HG02885 (cell line): ENCODE results near the gene TAF10.

ENCODE experiments used
- ATAC-seq: cut with Tn5 transposase; IDR thresholded peaks from one replicate; pipeline ENCODE4 v1.9.1; 2021; ENCODE audit warnings: mild to moderate bottlenecking; ENCODE audit not compliant: unreplicated experiment, poor library complexity

Gene TAF10

GRCh38 chr11:6612213-6613041 lies at the start of gene TAF10:
TAF10 (minus strand) TSS chr11:6612216; CDS start chr11:6612189, 27 bp downstream.
- ATAC-seq = peak; percentile 92

- no peak for ATAC-seq
These were observed 48.7 kb upstream of the TAF10 start for GRCh38 chr11:6660712-6661111.

DNA sequence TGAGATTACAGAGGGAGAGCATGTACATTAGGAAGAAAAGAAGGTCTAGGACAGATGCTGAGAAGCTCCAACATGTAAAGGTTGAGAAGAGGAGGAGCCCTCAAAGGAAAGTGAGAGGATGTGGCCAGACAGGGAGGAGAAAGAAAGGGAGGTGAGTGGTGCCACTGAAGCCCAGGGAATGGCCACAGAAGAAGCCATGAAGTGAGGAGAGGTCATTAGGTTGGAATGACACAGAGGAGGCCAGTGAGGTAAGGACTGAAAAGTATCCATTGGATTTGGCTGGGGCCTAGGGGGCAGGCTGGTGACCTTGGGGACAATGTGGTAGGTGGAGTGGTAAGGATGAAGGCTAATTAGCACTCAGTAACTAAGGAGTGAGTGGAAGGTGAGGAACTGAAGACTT lies 46.6 kb upstream of the TAF10 start:
- ATAC-seq = no peak

- no peak for ATAC-seq
These were observed 45.3 kb upstream of the TAF10 start for GRCh38 chr11:6657346-6657745.

- ATAC-seq = no peak
These were observed 44.9 kb upstream of the TAF10 start for GRCh38 chr11:6656936-6657335.

DNA sequence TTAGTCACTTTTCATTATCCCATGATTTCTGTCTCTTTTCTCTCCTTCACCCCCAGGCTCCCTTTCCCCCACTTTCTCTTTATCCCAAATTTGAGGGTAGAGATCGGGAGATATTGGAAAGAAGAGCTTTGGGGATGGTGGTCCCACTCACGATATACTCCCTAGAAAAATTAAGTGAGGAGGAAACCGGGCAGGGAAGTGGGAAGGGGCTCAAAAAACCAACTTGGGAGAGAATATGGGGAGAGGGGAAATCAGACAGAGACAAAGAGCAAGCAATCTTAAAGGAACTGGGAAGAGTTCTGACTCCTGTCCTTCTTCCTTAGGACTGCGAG lies 44.5 kb upstream of the TAF10 start:
- no peak for ATAC-seq

DNA sequence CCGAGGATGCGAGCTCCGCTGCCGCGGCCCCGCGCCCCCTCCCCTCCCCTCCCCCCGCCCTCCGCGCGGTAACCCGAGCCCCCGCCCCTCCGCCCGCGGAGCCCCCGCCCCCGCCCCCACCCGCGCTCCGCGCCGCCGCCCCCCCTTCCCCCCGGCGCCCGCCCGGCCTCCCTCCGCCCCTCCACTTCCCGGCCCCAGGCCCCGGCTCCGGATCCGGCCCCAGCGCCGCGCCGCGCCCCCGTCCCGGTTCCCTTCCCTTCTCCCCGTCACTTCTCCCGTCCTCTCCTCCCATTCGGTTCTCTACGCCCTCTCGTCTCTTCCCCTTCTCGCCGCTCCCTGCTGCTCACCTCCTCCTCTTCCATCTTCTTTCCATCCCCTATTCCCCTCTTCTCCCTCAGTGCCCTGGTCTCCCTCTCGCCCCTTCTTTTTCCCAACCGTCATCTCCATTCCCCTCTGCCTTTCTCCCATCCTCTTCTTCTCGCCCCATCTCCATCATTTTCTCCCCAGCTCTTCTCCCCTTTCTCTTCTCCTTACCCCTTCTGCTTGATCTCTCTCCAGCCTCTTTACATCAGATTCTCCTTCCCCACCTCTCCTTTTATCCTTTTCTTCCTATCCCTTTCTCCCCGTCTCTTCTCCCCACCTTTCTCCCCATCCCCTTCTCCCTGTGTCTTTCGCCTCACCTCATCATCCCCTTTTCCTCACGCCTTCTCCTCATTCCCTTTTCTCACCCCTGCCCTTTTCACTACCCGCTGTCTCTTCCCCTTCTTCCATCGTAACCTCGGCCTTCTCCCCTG lies 44.0 kb upstream of the TAF10 start, which contains the start of gene DCHS1:
TSS of gene DCHS1 (minus strand) at position 20 of the 794 bp plus-strand sequence. CDS start 14,196 bp downstream, outside the sequence.
- no peak for ATAC-seq

DNA sequence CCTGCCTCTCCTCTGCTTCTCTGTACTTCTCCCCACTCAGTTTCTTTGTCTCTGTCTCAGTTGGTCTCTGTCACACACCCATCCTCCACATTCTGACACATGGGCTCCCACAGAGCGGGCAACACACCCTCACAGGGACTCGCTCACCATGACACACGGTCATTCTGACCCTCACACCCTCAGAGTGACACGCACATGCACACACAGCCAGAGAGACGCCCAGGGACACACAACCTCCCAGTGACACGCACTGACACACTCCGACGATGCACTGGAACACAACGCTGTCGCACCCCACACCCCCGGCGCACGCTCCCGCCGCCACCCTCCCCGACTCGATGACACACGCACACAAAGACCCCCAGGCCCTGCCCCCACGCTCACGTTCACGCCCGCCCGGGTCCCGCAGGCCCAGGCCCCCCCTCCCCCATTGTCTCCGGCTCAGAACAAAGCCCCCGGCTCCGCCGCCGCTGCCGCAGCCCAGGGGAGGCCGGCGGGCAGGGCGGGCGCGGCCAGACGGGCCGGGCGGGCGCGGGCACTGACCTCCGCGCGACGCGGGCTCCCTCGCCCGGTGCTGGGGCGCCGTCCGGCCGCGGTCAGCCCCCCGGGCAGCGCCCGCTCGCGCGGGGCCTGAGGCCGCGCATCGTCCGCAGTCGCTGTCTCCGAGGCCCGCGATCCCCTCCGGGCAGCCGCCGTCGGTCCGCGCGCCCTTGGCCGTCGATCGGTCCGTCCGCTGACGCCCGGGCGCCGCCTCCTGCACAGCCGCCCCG lies 43.2 kb upstream of the TAF10 start:
- no peak for ATAC-seq

DNA sequence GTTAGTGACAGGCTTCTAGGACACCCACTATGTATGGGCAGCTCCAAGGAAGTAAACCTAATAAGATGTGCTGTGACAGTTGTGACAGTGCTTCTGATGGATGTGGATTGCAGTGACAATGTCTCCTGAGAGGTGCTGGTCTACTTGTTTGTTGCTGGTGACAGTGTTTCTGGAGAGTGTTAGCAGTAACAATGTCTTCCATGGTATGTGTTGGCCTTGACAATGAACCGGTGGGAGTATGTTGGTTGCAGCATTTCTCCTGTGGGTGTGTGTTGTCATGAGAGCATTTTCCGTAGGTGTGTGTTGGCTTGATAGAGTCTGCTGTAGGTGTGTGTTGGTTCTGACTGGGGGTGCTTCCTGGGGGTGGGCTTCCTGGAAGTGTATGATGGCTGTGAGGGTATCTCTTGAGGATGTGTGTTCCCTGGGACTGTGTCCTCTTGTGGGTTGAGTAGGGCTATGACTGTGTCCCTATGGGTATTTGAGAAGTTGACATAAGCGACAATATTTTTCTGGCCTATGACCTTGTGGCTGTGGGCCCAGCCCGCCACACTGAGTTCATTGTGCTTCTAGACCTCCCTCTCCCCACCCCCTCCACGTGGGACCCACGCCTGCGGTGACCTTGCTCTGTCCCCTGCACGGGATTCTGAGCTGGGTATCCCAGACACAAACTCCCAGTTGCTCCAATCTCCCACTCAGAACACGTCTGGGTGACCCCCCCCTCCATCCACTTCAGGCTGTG lies 42.4 kb upstream of the TAF10 start:
- ATAC-seq = no peak

GRCh38 chr11:6653656-6654055 lies 41.6 kb upstream of the TAF10 start:
- no peak for ATAC-seq

DNA sequence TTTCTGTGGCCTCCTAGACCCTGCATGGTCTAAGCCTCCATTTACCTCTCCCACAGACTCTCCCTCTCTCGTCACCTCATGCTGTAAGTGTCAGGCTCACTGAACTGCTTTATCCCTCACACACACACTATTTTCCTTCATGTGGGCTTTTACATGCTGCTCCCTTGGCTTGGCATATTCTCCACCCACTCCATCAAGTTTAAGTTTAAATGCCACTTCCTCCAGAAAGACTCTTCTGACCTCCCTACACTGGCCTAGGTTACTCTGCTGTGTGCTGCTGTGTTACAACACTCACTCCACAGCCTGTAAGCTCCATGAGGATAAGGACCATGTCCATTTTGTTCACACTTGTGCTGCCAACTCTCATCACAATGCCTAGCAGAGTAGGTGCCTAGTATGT lies 41.1 kb upstream of the TAF10 start:
- ATAC-seq = no peak

GRCh38 chr11:6652182-6652581 lies 40.2 kb upstream of the TAF10 start:
- ATAC-seq = no peak

DNA sequence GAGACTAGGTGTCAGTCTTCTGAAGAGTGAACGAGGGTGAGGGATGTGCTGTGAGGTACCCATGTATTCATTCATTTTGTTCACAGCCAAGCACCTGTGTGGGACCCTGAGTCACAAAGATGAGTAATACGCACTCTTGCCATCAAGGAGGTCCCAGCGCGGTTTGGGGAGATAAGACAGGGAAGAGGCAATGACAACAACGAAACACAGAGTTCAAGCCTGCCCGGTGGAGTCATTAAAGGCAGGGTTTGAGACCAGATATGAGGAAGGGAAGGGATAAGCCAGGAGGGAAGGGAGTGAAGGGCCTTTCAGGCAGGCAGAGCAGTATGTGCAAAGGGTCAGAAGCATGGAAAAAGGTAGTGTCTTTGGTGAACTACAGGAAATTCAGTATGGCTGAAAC lies 39.0 kb upstream of the TAF10 start:
- no peak for ATAC-seq

- no peak for ATAC-seq
These were observed 38.1 kb upstream of the TAF10 start for GRCh38 chr11:6650104-6650503.

GRCh38 chr11:6648501-6648900 lies 36.5 kb upstream of the TAF10 start:
- ATAC-seq = no peak

DNA sequence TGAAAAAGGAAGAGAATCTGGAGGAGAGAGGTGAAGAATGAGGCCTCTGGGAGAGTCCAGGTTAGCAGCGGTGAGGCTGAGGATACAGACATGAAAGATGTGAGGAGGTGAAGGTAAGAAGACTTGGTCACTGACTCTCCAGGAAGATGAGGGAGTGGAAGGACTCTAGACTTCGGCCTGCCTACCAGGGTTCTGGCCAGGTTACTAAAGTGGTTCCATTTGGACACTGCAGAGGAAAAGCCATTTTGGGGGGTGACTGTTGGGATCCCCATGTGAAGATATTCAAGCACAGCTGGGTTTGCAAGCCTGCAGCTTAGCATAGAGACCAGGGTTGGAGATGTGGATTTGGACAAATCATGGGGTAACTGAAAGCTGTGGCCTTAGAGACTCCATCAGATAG lies 35.8 kb upstream of the TAF10 start:
- ATAC-seq = no peak

GRCh38 chr11:6646918-6647679 lies 35.1 kb upstream of the TAF10 start:
- ATAC-seq = peak; percentile 94

DNA sequence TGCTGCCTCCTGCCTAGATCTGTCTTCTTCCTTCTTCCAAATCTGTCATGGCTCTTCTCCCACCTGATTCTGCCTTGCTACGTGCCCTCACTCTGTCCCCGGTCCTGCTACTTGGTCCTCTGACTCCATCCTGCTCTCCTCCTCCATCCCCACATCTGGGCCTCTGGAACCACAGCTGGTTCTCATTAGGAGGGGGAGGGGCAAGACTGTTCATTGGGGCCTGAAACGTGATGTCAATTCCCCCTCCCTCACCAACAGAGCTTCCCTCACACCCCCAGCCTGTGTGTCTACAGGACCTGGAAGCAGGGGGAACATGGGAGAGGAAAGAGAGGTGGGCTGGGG lies 34.5 kb upstream of the TAF10 start:
- ATAC-seq = no peak

- peak; percentile 55 for ATAC-seq
These were observed 34.1 kb upstream of the TAF10 start for GRCh38 chr11:6646071-6646470.

GRCh38 chr11:6642957-6643356 lies 30.9 kb upstream of the TAF10 start:
- no peak for ATAC-seq
